HCT116 (cell line): ENCODE results near the gene ELFN1. TPM values are rescaled to one million over a fixed set of nuclear protein-coding genes. Genes with fewer than 3 reads are reported as not detected.

Experiments used
- ATAC-seq: fragments of 200-7000 bp; cut with Tn5 transposase; 2 replicates; pipeline ENCODE4 v1.9.1; 2020; ENCODE audit warnings: mild to moderate bottlenecking, moderate library complexity
- BruUV-seq: library from RNA; stranded (reverse); fragments of 400-500 nt; replicated peaks from 2 replicates; lab custom pipeline; 2021; lab: Mats Ljungman, UMichigan
- CTCF ChIA-PET: fragments of 300-600 bp; sonication (Branson Sonifier 250); formaldehyde crosslinking; loops from one replicate; lab custom pipeline; 2021; ENCODE audit warnings: antibody characterized with exemption; lab: Charles Lee
- POLR2A ChIA-PET: fragments of 300-600, 350-600 bp; sonication (Branson Sonifier 250); formaldehyde crosslinking; loops from one replicate; lab custom pipeline; 2021; ENCODE audit warnings: antibody characterized with exemption; lab: Charles Lee
- RAD21 ChIA-PET, 2 experiments: fragments of 300-600 bp; sonication (Branson Sonifier 250); formaldehyde crosslinking; loops; one replicate each; lab custom pipeline; 2023; ENCODE audit warnings: low total read pairs in 2 of 2; ENCODE audit not compliant: uncharacterized antibody in 2 of 2, unreplicated experiment in 2 of 2, low non-redundant PET in 1 of 2; lab: Charles Lee
- DNase-seq: peaks from one replicate; pipeline ENCODE4 v3.0.0-alpha.2; 2010; ENCODE audit warnings: low read depth, low spot score
- H2AFZ ChIP-seq: fragments of 200-600 bp; shearing (Covaris generic), sonication (generic); 2 replicates; pipeline ENCODE4 v1.6.1; 2017; ENCODE audit warnings: low read depth, mixed run types, mixed read lengths, antibody characterized with exemption, low read length; ENCODE audit not compliant: poor library complexity, severe bottlenecking
- H3K27ac ChIP-seq: 2 replicates; pipeline ENCODE4 v1.5.1; 2012; ENCODE audit warnings: low read depth, low read length
- H3K27me3 ChIP-seq: fragments of 200-600 bp; sonication (generic); 2 replicates; pipeline ENCODE4 v1.6.1; 2016; ENCODE audit warnings: mixed run types, low read length, mixed read lengths; ENCODE audit not compliant: insufficient read depth
- H3K36me3 ChIP-seq, 2 experiments: fragments of 200-500 bp in 1 of 2; fragments of 200-600 bp in 1 of 2; sonication (Bioruptor generic) in 1 of 2; sonication (generic) in 1 of 2; 2 replicates each; pipeline versions ENCODE4 v1.5.1 to v1.6.1; 2014 to 2016; ENCODE audit warnings: low read length in 2 of 2, inconsistent platforms in 1 of 2, mixed read lengths in 1 of 2, mixed run types in 1 of 2; ENCODE audit not compliant: insufficient read depth in 2 of 2, control insufficient read depth in 1 of 2
- H3K4me1 ChIP-seq, 2 experiments: fragments of 200-600 bp in 1 of 2; sonication (generic) in 1 of 2; 2 replicates each; pipeline versions ENCODE4 v1.5.1 to v1.6.1; 2012 to 2017; ENCODE audit warnings: low read length in 2 of 2, inconsistent platforms in 1 of 2, mild to moderate bottlenecking in 1 of 2, mixed read lengths in 1 of 2, mixed run types in 1 of 2, moderate library complexity in 1 of 2; ENCODE audit not compliant: insufficient read depth in 2 of 2, control insufficient read depth in 1 of 2
- H3K4me2 ChIP-seq: fragments of 200-600 bp; sonication (generic); 2 replicates; pipeline ENCODE4 v1.6.1; 2017; ENCODE audit warnings: mixed run types, low read length, mixed read lengths
- H3K4me3 ChIP-seq, 2 experiments: fragments of 200-600 bp in 1 of 2; sonication (generic) in 1 of 2; replicated peaks in 1 of 2; 2 replicates each; pipeline ENCODE4 v1.5.1; 2011 to 2016; ENCODE audit warnings: low read length in 2 of 2, control low read depth in 1 of 2, low read depth in 1 of 2, mild to moderate bottlenecking in 1 of 2, mixed read lengths in 1 of 2, mixed run types in 1 of 2
- H3K79me2 ChIP-seq: fragments of 200-600 bp; sonication (generic); 2 replicates; pipeline ENCODE4 v1.6.1; 2017; ENCODE audit warnings: mild to moderate bottlenecking, mixed run types, low read length, moderate library complexity, mixed read lengths; ENCODE audit not compliant: insufficient read depth
- H3K9ac ChIP-seq: fragments of 200-600 bp; sonication (generic); 2 replicates; pipeline ENCODE4 v1.6.1; 2016; ENCODE audit warnings: low read length, mixed read lengths
- H3K9me2 ChIP-seq: fragments of 200-600 bp; sonication (generic), shearing (Covaris generic); 2 replicates; pipeline ENCODE4 v1.6.1; 2017; ENCODE audit warnings: mixed run types, mild to moderate bottlenecking, moderate library complexity; ENCODE audit not compliant: insufficient read depth
- H3K9me3 ChIP-seq, 2 experiments: fragments of 200-500 bp in 1 of 2; fragments of 200-600 bp in 1 of 2; sonication (Bioruptor generic) in 1 of 2; sonication (generic) in 1 of 2; 2 replicates each; pipeline ENCODE4 v1.6.1; 2014 to 2017; ENCODE audit warnings: low read length in 2 of 2, mixed read lengths in 2 of 2, inconsistent platforms in 1 of 2, low read depth in 1 of 2, mild to moderate bottlenecking in 1 of 2, mixed run types in 1 of 2, moderate library complexity in 1 of 2; ENCODE audit not compliant: control insufficient read depth in 1 of 2, insufficient read depth in 1 of 2
- H4K20me1 ChIP-seq: fragments of 200-600 bp; sonication (generic), shearing (Covaris generic); 2 replicates; pipeline ENCODE4 v1.6.1; 2017; ENCODE audit warnings: mixed run types, mild to moderate bottlenecking, moderate library complexity; ENCODE audit not compliant: insufficient read depth
- ATF3 ChIP-seq: IDR thresholded peaks from 2 replicates; pipeline ENCODE4 v1.6.1; 2012
- CBX3 ChIP-seq: IDR thresholded peaks from 2 replicates; pipeline ENCODE4 v1.6.1; 2012; ENCODE audit warnings: low read depth
- CEBPB ChIP-seq: IDR thresholded peaks from 2 replicates; pipeline ENCODE4 v1.6.1; 2012; ENCODE audit warnings: low read depth
- CTCF ChIP-seq, 3 experiments: fragments of 200-600 bp in 1 of 3; sonication (generic) in 1 of 3; IDR thresholded peaks in 2 of 3; conservative IDR thresholded peaks in 1 of 3; 2 replicates each; pipeline ENCODE4 v1.5.1; 2012 to 2017; ENCODE audit warnings: low read depth in 2 of 3, low read length in 2 of 3, antibody characterized with exemption in 1 of 3, borderline replicate concordance in 1 of 3, control low read depth in 1 of 3, mild to moderate bottlenecking in 1 of 3, mixed read lengths in 1 of 3, mixed run types in 1 of 3, moderate library complexity in 1 of 3; ENCODE audit not compliant: insufficient read depth in 1 of 3
- EGR1 ChIP-seq: IDR thresholded peaks from 2 replicates; pipeline ENCODE4 v1.6.1; 2012; ENCODE audit warnings: low read depth
- EZH2phosphoT487 ChIP-seq: fragments of 200-600 bp; IDR thresholded peaks from 2 replicates; pipeline ENCODE4 v1.6.1; 2018; ENCODE audit warnings: antibody characterized with exemption, borderline replicate concordance
- JUND ChIP-seq: IDR thresholded peaks from 2 replicates; pipeline ENCODE4 v1.6.1; 2012
- POLR2A ChIP-seq: IDR thresholded peaks from 2 replicates; pipeline ENCODE4 v1.7.0; 2011; ENCODE audit warnings: borderline replicate concordance; ENCODE audit not compliant: insufficient read depth, insufficient read length; ENCODE audit errors: extremely low read depth
- POLR2AphosphoS5 ChIP-seq: IDR thresholded peaks from 2 replicates; pipeline ENCODE4 v1.6.1; 2011; ENCODE audit warnings: mild to moderate bottlenecking, low read depth, low read length, moderate library complexity
- SP1 ChIP-seq: IDR thresholded peaks from 2 replicates; pipeline ENCODE4 v1.6.1; 2012; ENCODE audit warnings: low read depth
- SRF ChIP-seq: IDR thresholded peaks from 2 replicates; pipeline ENCODE4 v1.6.1; 2012; ENCODE audit warnings: low read depth
- ZBTB33 ChIP-seq: IDR thresholded peaks from 2 replicates; pipeline ENCODE4 v1.6.1; 2011; ENCODE audit warnings: mild to moderate bottlenecking, low read length, moderate library complexity; ENCODE audit not compliant: insufficient replicate concordance; ENCODE audit errors: extremely low read depth
- ZFX ChIP-seq: fragments of 450-650 bp; IDR thresholded peaks from 2 replicates; pipeline ENCODE4 v1.6.1; 2017
- intact Hi-C: fragments of 100-400 bp; cut with micrococcal nuclease; formaldehyde crosslinking; loops from 2 replicates; pipeline ENCODE4 v1.10.0; 2022
- total RNA-seq: library from RNA; stranded (reverse); gene quantifications from one replicate; pipeline ENCODE4 v1.2.1, GENCODE V29; 2021; ENCODE audit not compliant: unreplicated experiment

The ELFN1 gene
- total RNA-seq, 1 experiment from 2014 or later = 4.4 TPM

GRCh38 chr7:1649751-1650326 is 20.2 kb upstream of the ELFN1 start:
- TF ChIP-seq SP1 (no peak), POLR2A (no peak), EZH2phosphoT487 (no peak), JUND (no peak), CEBPB (no peak), SRF (no peak)
- Histone ChIP-seq H3K9me3 (no peaks in the 10 kb centered on the region), H3K9ac (no peak overlapping the region), H2AFZ (no peak overlapping the region), H3K27ac (no peak overlapping the region), H3K79me2 (no peaks in the 10 kb centered on the region), H3K36me3 (no peaks in the 10 kb centered on the region), H3K4me1 (peaks cover 0 to 7% of the 10 kb centered on the region in 2 experiments; a peak in 2 of 4 replicates), H3K4me2 (no peak overlapping the region), H3K27me3 (no peaks in the 10 kb centered on the region), H3K4me3 (no peak overlapping the region), H3K9me2 (no peaks in the 10 kb centered on the region), H4K20me1 (no peaks in the 10 kb centered on the region)
- POLR2A ChIA-PET = no interaction called here
- DNase-seq = no peak
- RAD21 ChIA-PET = no interaction called here
- CTCF ChIA-PET = no interaction called here
- intact Hi-C loops = no loop called here
- ATAC-seq = no peak
- BruUV-seq = no TSS peak

GRCh38 chr7:1650363-1651030 is 19.6 kb upstream of the ELFN1 start:
- ChIA-PET CTCF (no interaction called here), POLR2A (no interaction called here), RAD21 (no interaction called here)
- BruUV-seq = no TSS peak
- H3K27ac ChIP-seq = no peak overlapping the region
- intact Hi-C loops = no loop called here
- no peaks in the 10 kb centered on the region for H3K9me2 ChIP-seq
- H3K79me2 ChIP-seq = no peaks in the 10 kb centered on the region
- H3K9ac ChIP-seq = no peak overlapping the region
- no peak for ATAC-seq
- H3K4me3 ChIP-seq = no peak overlapping the region
- no peaks in the 10 kb centered on the region for H3K27me3 ChIP-seq
- H3K4me1 ChIP-seq = peaks cover 0 to 7% of the 10 kb centered on the region in 2 experiments; a peak in 2 of 4 replicates
- no peaks in the 10 kb centered on the region for H3K9me3 ChIP-seq
- DNase-seq = no peak
- H3K4me2 ChIP-seq = no peak overlapping the region
- no peak overlapping the region for H2AFZ ChIP-seq
- no peaks in the 10 kb centered on the region for H4K20me1 ChIP-seq
- H3K36me3 ChIP-seq = no peaks in the 10 kb centered on the region
- TF ChIP-seq CBX3 = no peak
- no peak for TF ChIP-seq POLR2AphosphoS5
- no peak for TF ChIP-seq CTCF (IDR thresholded peaks at IDR 0.05 in 2 of 3, conservative IDR thresholded peaks at IDR 0.05 in 1 of 3; ENCODE audit: borderline replicate concordance in 1 of 3, insufficient read depth in 1 of 3, low read depth in 2 of 3, low read length in 2 of 3)
- no peak for TF ChIP-seq ZBTB33
- TF ChIP-seq ATF3 = no peak
- TF ChIP-seq EGR1 = no peak
- no peak for TF ChIP-seq ZFX
